GM06990 (cell line): ENCODE measurements around the gene TTLL5.

ENCODE experiments used
- DNase-seq: peaks from one replicate; pipeline ENCODE4 v3.0.0-alpha.2; 2011; ENCODE audit not compliant: insufficient read length; ENCODE audit errors: extremely low read depth
- H3K27me3 ChIP-seq: replicated peaks from 2 replicates; pipeline ENCODE4 v1.6.0; 2011; ENCODE audit warnings: low read length; ENCODE audit not compliant: control insufficient read depth, insufficient read depth
- H3K36me3 ChIP-seq: 2 replicates; pipeline ENCODE4 v1.5.1; 2011; ENCODE audit warnings: low read length; ENCODE audit not compliant: control insufficient read depth, insufficient read depth
- H3K4me3 ChIP-seq: replicated peaks from 2 replicates; pipeline ENCODE4 v1.5.1; 2011; ENCODE audit warnings: low read depth, mild to moderate bottlenecking, control low read depth, low read length
- TF ChIP-seq, protein P1 (sequence below): IDR thresholded peaks from 2 replicates; pipeline ENCODE4 v1.5.1; 2011; ENCODE audit warnings: low read length, control low read depth, mild to moderate bottlenecking, inconsistent platforms; ENCODE audit not compliant: insufficient read depth, poor library complexity, severe bottlenecking

Gene TTLL5, protein sequence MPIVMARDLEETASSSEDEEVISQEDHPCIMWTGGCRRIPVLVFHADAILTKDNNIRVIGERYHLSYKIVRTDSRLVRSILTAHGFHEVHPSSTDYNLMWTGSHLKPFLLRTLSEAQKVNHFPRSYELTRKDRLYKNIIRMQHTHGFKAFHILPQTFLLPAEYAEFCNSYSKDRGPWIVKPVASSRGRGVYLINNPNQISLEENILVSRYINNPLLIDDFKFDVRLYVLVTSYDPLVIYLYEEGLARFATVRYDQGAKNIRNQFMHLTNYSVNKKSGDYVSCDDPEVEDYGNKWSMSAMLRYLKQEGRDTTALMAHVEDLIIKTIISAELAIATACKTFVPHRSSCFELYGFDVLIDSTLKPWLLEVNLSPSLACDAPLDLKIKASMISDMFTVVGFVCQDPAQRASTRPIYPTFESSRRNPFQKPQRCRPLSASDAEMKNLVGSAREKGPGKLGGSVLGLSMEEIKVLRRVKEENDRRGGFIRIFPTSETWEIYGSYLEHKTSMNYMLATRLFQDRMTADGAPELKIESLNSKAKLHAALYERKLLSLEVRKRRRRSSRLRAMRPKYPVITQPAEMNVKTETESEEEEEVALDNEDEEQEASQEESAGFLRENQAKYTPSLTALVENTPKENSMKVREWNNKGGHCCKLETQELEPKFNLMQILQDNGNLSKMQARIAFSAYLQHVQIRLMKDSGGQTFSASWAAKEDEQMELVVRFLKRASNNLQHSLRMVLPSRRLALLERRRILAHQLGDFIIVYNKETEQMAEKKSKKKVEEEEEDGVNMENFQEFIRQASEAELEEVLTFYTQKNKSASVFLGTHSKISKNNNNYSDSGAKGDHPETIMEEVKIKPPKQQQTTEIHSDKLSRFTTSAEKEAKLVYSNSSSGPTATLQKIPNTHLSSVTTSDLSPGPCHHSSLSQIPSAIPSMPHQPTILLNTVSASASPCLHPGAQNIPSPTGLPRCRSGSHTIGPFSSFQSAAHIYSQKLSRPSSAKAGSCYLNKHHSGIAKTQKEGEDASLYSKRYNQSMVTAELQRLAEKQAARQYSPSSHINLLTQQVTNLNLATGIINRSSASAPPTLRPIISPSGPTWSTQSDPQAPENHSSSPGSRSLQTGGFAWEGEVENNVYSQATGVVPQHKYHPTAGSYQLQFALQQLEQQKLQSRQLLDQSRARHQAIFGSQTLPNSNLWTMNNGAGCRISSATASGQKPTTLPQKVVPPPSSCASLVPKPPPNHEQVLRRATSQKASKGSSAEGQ (N-terminal part only)

GRCh38 chr14:75660630-75661498, at the start of gene TTLL5, which contains the start of gene ERG28:
TSS of gene TTLL5 (plus strand) at chr14:75661246. CDS start at chr14:75663150, 1,904 bp downstream.
TSS of gene ERG28 (minus strand) at chr14:75660876. CDS start at chr14:75657502, 3,374 bp downstream.
- TF ChIP-seq, protein P1, sequence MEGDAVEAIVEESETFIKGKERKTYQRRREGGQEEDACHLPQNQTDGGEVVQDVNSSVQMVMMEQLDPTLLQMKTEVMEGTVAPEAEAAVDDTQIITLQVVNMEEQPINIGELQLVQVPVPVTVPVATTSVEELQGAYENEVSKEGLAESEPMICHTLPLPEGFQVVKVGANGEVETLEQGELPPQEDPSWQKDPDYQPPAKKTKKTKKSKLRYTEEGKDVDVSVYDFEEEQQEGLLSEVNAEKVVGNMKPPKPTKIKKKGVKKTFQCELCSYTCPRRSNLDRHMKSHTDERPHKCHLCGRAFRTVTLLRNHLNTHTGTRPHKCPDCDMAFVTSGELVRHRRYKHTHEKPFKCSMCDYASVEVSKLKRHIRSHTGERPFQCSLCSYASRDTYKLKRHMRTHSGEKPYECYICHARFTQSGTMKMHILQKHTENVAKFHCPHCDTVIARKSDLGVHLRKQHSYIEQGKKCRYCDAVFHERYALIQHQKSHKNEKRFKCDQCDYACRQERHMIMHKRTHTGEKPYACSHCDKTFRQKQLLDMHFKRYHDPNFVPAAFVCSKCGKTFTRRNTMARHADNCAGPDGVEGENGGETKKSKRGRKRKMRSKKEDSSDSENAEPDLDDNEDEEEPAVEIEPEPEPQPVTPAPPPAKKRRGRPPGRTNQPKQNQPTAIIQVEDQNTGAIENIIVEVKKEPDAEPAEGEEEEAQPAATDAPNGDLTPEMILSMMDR, result no peak
- peak; percentile 100 for DNase-seq
- H3K36me3 ChIP-seq, result peaks cover 6% of the 10 kb centered on the region; the same call in 1 of the 2 replicates
- H3K4me3 ChIP-seq, result peak within 1 kb of the TSS; percentile 94
- no peaks in the 10 kb centered on the region for H3K27me3 ChIP-seq

DNA sequence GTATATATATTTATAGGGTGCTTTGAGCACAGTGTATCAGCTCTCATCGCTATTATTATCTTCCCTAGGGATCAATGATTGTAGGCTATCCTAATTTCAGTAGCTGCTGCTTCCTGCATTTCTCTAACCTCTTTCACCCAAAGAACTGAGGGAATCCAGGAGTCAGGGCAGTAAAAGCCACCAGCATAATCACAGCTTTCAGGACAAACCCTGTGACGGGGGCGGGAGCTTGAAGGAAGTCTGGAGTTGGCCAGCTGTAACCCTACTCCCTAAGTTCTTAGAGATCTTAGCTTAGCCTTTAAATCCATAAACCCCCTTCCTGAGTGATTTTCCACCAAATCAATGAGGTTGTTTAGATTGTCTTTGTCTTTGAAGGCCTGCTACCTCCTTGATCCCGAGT, 48.9 kb upstream of the TTLL5 start:
- Histone ChIP-seq H3K27me3 (no peaks in the 10 kb centered on the region), H3K4me3 (no peak overlapping the region), H3K36me3 (no peaks in the 10 kb centered on the region)
- TF ChIP-seq, protein P1, result no peak
- DNase-seq, result no peak

GRCh38 chr14:75614179-75614578, 46.9 kb upstream of the TTLL5 start:
- TF ChIP-seq, protein P1, result no peak
- Histone ChIP-seq H3K27me3 (no peaks in the 10 kb centered on the region), H3K36me3 (no peaks in the 10 kb centered on the region), H3K4me3 (no peak overlapping the region)
- no peak for DNase-seq

DNA sequence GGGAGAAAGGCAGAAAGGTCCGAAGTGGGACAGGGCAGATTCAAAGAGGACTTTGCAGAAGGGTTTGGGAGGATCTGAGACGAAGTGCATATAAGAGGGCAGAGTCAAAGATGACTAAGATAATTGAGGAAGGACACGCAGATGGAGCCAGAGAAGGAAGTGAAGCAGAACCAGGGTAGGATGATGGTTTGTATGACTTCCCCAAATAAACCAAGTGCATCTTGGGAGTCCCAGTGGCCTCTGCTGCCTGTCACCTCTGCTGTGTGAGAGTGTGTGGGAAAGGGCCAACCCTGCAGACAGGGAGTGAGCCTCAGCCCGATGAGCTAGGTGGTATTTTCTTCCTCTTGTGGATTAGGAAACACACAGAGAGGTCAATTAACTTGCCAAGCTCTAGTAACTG, 45.8 kb upstream of the TTLL5 start:
- Histone ChIP-seq H3K27me3 (no peaks in the 10 kb centered on the region), H3K4me3 (no peak overlapping the region), H3K36me3 (no peaks in the 10 kb centered on the region)
- DNase-seq, result peak; percentile 8
- TF ChIP-seq, protein P1, result no peak
